GM13977 (cell line): ENCODE results near the gene PTF1A.

Source experiments
- DNase-seq: peaks from one replicate; pipeline ENCODE4 v3.0.0; 2012; ENCODE audit warnings: low spot score
- CTCF ChIP-seq: IDR thresholded peaks from 2 replicates; pipeline ENCODE4 v1.5.1; 2012; ENCODE audit warnings: mild to moderate bottlenecking, control low read depth; ENCODE audit not compliant: insufficient read depth; ENCODE audit errors: extremely low read depth, missing control alignments
- in situ Hi-C: fragments of 300-500 bp; cut with MboI; formaldehyde crosslinking; loops from one replicate; pipeline ENCODE4 v1.12.0; 2022; ENCODE audit warnings: low sequenced_read_pairs, low pct_unique_long_range_greater_than_20kb, mixed read lengths, inconsistent platforms; ENCODE audit not compliant: unreplicated experiment

PTF1A gene

DNA sequence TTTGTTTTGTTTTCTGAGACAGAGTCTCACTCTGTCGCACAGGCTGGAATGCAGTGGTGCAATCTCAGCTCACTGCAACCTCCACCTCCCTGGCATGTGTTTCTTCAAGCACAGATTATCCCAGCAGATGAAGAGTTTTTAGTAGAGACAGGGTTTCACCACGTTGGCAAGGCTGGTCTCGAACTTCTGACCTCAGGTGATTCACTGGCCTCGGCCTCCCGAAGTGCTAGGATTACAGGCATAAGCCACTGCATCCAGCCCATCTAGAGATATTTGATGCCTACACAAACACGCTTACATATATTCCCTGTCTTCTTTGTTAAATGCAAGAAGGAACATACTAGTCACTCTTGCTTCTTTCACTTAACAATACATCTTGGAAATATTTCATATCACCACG, 5.9 kb upstream of the PTF1A start:
- no peak for DNase-seq
- in situ Hi-C loops, result no loop called here
- TF ChIP-seq CTCF, result no peak

DNA sequence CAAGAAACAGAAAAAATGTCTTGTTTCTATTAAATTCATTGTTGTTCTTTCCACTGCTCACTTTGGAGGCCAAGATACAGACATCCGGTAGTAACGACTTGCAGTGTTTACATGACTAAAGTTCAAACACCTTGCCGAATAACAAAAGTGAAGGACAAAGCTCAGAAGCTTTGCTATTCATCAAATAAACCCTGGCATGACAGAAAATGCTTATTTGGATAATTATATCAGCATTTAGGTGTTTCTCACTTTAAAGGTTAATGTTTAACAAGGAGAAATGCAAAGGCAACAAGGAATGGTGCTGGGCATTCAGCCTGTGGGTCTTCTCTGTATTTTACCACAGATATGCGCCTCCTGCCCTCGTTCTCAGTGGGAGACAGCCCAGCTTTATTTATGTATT, 5.4 kb upstream of the PTF1A start:
- DNase-seq, result no peak
- no peak for TF ChIP-seq CTCF
- in situ Hi-C loops, result no loop called here

GRCh38 chr10:23187155-23187554, 5.0 kb upstream of the PTF1A start:
- in situ Hi-C loops, result no loop called here
- no peak for DNase-seq
- no peak for TF ChIP-seq CTCF

GRCh38 chr10:23189024-23189423, 3.1 kb upstream of the PTF1A start:
- DNase-seq, result no peak
- no peak for TF ChIP-seq CTCF
- in situ Hi-C loops, result no loop called here

DNA sequence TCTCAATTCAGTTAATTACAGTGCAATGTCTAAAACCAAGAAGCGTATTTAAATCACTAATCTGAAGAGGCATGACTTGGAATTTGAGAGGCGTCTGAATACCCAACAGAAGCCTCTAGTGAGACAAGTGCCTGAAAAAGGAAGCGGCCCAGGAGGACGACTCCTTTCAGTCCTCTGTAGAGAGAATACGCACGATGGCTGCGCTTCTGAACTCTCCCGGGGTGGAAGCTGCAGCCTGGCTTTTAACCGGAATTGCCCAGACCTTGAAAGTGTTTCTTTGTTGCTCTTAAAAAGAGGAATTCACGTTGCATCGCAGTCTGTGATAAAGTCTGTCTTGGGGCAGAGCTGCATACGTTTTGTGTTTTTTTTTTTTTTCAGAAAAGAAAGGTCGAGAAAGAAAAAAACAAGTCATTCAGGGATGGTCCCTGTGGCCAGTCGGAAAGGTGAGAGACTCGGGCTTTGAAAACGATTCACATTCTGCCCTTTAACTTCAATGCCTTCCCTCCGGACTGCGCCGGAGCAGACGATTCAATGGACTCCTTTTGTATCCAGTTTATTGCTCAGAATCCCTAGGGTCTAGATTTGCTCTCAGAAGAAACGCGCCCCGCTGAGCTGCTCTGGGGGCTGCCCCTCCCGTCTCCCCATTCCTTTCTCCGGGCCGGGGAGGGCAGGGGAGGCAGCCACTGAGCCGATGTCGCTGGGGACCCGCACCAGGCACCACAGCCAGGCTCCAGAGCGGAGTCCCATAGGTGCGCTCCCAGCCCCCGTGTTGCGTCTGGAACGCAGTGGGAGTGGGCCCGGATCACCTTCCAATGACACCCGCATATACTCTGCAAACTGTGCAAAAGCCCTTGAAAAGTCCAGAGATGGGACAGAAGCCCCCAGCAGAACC, 994 bp upstream of the PTF1A start:
- in situ Hi-C loops, result no loop called here
- TF ChIP-seq CTCF, result no peak
- DNase-seq, result no peak

GRCh38 chr10:23192712-23193434, 761 bp downstream of the PTF1A start:
- in situ Hi-C loops, result no loop called here
- DNase-seq, result no peak
- TF ChIP-seq CTCF, result no peak
